H1 (cell line): Measurements from ENCODE around the gene MBD4. TPM values are rescaled to one million over a fixed set of nuclear protein-coding genes. Genes with fewer than 3 reads are reported as not detected.

Experiments
- CTCF ChIA-PET: fragments of 300-600 bp; sonication (Branson Sonifier 250); formaldehyde crosslinking; loops from one replicate; lab custom pipeline; 2021; ENCODE audit not compliant: partially characterized antibody; lab: Charles Lee
- POLR2A ChIA-PET: fragments of 300-600 bp; sonication (Branson Sonifier 250); formaldehyde crosslinking; loops from one replicate; lab custom pipeline; 2021; ENCODE audit warnings: inconsistent platforms; ENCODE audit not compliant: partially characterized antibody; lab: Charles Lee
- DNase-seq, 2 experiments: peaks; one replicate each; pipeline versions ENCODE4 v3.0.0 to v3.0.0-alpha.2; 2010 to 2022; ENCODE audit warnings: low spot score in 2 of 2, low read depth in 1 of 2, mixed read lengths in 1 of 2
- FAIRE-seq: peaks from 2 replicates; lab custom pipeline; 2011; peaks lifted over from hg19 to GRCh38; lab: Jason Lieb, UNC
- H2AFZ ChIP-seq: 2 replicates; pipeline ENCODE4 v1.8.1; 2012; ENCODE audit warnings: low read length, inconsistent platforms
- H2AK5ac ChIP-seq: 2 replicates; pipeline ENCODE4 v1.6.1; 2013; ENCODE audit warnings: low read depth, low read length
- H2BK120ac ChIP-seq: replicated peaks from 2 replicates; pipeline ENCODE3; 2013; ENCODE audit warnings: low read depth, low read length, inconsistent platforms
- H2BK12ac ChIP-seq: 2 replicates; pipeline ENCODE4 v1.6.1; 2013; ENCODE audit warnings: low read depth, low read length
- H2BK15ac ChIP-seq: 2 replicates; pipeline ENCODE4 v1.6.1; 2013; ENCODE audit warnings: low read length
- H2BK20ac ChIP-seq: 2 replicates; pipeline ENCODE4 v1.6.1; 2013; ENCODE audit warnings: low read length
- H2BK5ac ChIP-seq: 2 replicates; pipeline ENCODE4 v1.6.1; 2013; ENCODE audit warnings: low read depth, low read length
- H3K14ac ChIP-seq: 2 replicates; pipeline ENCODE4 v1.6.1; 2013; ENCODE audit warnings: inconsistent platforms; ENCODE audit not compliant: insufficient read length
- H3K18ac ChIP-seq: 2 replicates; pipeline ENCODE4 v1.6.1; 2013; ENCODE audit warnings: low read length; ENCODE audit errors: extremely low read depth
- H3K23ac ChIP-seq: 2 replicates; pipeline ENCODE4 v1.6.1; 2013; ENCODE audit warnings: inconsistent platforms; ENCODE audit not compliant: insufficient read length
- H3K23me2 ChIP-seq: 2 replicates; pipeline ENCODE4 v1.6.1; 2013; ENCODE audit warnings: low read depth, low read length
- H3K27ac ChIP-seq: 2 replicates; pipeline ENCODE4 v1.6.1; 2011; ENCODE audit warnings: low read depth, low read length, inconsistent platforms
- H3K27me3 ChIP-seq, 4 experiments: replicated peaks in 1 of 4; 1 replicate in 1 of 4; 2 replicates in 3 of 4; pipeline versions ENCODE4 v1.6.1 to v1.8.1; 2011 to 2013; ENCODE audit warnings: low read length in 3 of 4, mild to moderate bottlenecking in 3 of 4, inconsistent platforms in 2 of 4, mixed read lengths in 2 of 4, moderate library complexity in 1 of 4; ENCODE audit not compliant: control insufficient read depth in 3 of 4, insufficient read depth in 3 of 4; ENCODE audit errors: extremely low read depth in 1 of 4
- H3K36me3 ChIP-seq, 4 experiments: 2 replicates each; pipeline versions ENCODE4 v1.6.1 to v1.8.1; 2011 to 2013; ENCODE audit warnings: mild to moderate bottlenecking in 4 of 4, low read length in 3 of 4, moderate library complexity in 2 of 4, control low read depth in 1 of 4, inconsistent platforms in 1 of 4; ENCODE audit not compliant: insufficient read depth in 4 of 4, control insufficient read depth in 2 of 4
- H3K4ac ChIP-seq: replicated peaks from 2 replicates; pipeline ENCODE3; 2013; ENCODE audit warnings: low read length, low read depth, mixed read lengths, inconsistent platforms; ENCODE audit not compliant: insufficient read length
- H3K4me1 ChIP-seq, 4 experiments: replicated peaks in 1 of 4; 1 replicate in 1 of 4; 2 replicates in 3 of 4; pipeline versions ENCODE4 v1.6.1 to v1.8.1; 2011 to 2013; ENCODE audit warnings: low read length in 3 of 4, inconsistent platforms in 2 of 4, mixed read lengths in 1 of 4; ENCODE audit not compliant: insufficient read depth in 4 of 4, control insufficient read depth in 3 of 4
- H3K4me2 ChIP-seq, 2 experiments: 2 replicates each; pipeline versions ENCODE4 v1.6.1 to v1.8.1; 2011 to 2013; ENCODE audit warnings: low read depth in 2 of 2, low read length in 2 of 2, control low read depth in 1 of 2, inconsistent platforms in 1 of 2, mild to moderate bottlenecking in 1 of 2; ENCODE audit not compliant: insufficient read depth in 1 of 2
- H3K4me3 ChIP-seq, 4 experiments: fragments of 200-600, 300-600 bp in 1 of 4; sonication (generic), shearing (Covaris generic), sonication (Bioruptor Twin) in 1 of 4; 2 replicates each; pipeline versions ENCODE4 v1.5.1 to v1.8.1; 2011 to 2016; ENCODE audit warnings: low read length in 4 of 4, low read depth in 3 of 4, control low read depth in 2 of 4, inconsistent platforms in 2 of 4, mild to moderate bottlenecking in 2 of 4, mixed read lengths in 1 of 4, moderate library complexity in 1 of 4; ENCODE audit not compliant: insufficient read depth in 2 of 4; ENCODE audit errors: extremely low read depth in 1 of 4
- H3K56ac ChIP-seq: replicated peaks from 2 replicates; pipeline ENCODE3; 2013; ENCODE audit warnings: low read depth, mild to moderate bottlenecking, mixed read lengths, low read length, inconsistent platforms; ENCODE audit not compliant: insufficient read length
- H3K79me1 ChIP-seq: 2 replicates; pipeline ENCODE4 v1.6.1; 2013; ENCODE audit warnings: low read depth, low read length, control low read depth
- H3K79me2 ChIP-seq, 2 experiments: 2 replicates each; pipeline versions ENCODE4 v1.6.1 to v1.8.1; 2012 to 2013; ENCODE audit warnings: low read length in 2 of 2, mild to moderate bottlenecking in 2 of 2, inconsistent platforms in 1 of 2; ENCODE audit not compliant: insufficient read depth in 2 of 2, control insufficient read depth in 1 of 2
- H3K9ac ChIP-seq, 4 experiments: replicated peaks in 1 of 4; 1 replicate in 1 of 4; 2 replicates in 3 of 4; pipeline versions ENCODE4 v1.6.1 to v1.8.1; 2011 to 2013; ENCODE audit warnings: low read depth in 3 of 4, low read length in 3 of 4, control low read depth in 2 of 4, mild to moderate bottlenecking in 2 of 4, moderate library complexity in 2 of 4, inconsistent platforms in 1 of 4; ENCODE audit errors: extremely low read depth in 1 of 4
- H3K9me3 ChIP-seq, 2 experiments: 2 replicates each; pipeline versions ENCODE4 v1.6.1 to v1.8.1; 2012 to 2013; ENCODE audit warnings: mild to moderate bottlenecking in 2 of 2, moderate library complexity in 2 of 2, control low read depth in 1 of 2, inconsistent platforms in 1 of 2, low read depth in 1 of 2, low read length in 1 of 2, mixed read lengths in 1 of 2; ENCODE audit not compliant: insufficient read depth in 2 of 2
- H4K20me1 ChIP-seq, 2 experiments: replicated peaks in 1 of 2; 2 replicates each; pipeline versions ENCODE3 to v1.8.1; 2011 to 2013; ENCODE audit warnings: inconsistent platforms in 2 of 2, low read length in 2 of 2, mild to moderate bottlenecking in 1 of 2; ENCODE audit not compliant: insufficient read depth in 2 of 2, control insufficient read depth in 1 of 2
- H4K5ac ChIP-seq: 2 replicates; pipeline ENCODE4 v1.6.1; 2013; ENCODE audit warnings: low read length, low read depth, mixed read lengths, inconsistent platforms; ENCODE audit not compliant: insufficient read length
- H4K8ac ChIP-seq: 2 replicates; pipeline ENCODE4 v1.8.0; 2013; ENCODE audit warnings: mild to moderate bottlenecking, moderate library complexity, low read length, inconsistent platforms; ENCODE audit not compliant: insufficient read depth; ENCODE audit errors: extremely low read depth
- H4K91ac ChIP-seq: replicated peaks from 2 replicates; pipeline ENCODE3; 2013; ENCODE audit warnings: low read length, mixed read lengths, inconsistent platforms; ENCODE audit not compliant: insufficient read length
- CREB1 ChIP-seq: IDR thresholded peaks from 2 replicates; pipeline ENCODE4 v1.6.1; 2012; ENCODE audit warnings: inconsistent platforms
- HDAC6 ChIP-seq: IDR thresholded peaks from one replicate; pipeline ENCODE4 v1.7.1; 2012; ENCODE audit warnings: low read depth, mild to moderate bottlenecking, inconsistent platforms, low read length, moderate library complexity
- KDM4A ChIP-seq: IDR thresholded peaks from one replicate; pipeline ENCODE4 v1.7.1; 2012; ENCODE audit warnings: low read depth, mild to moderate bottlenecking, moderate library complexity, low read length, inconsistent platforms; ENCODE audit not compliant: severe bottlenecking
- NANOG ChIP-seq: IDR thresholded peaks from 2 replicates; pipeline ENCODE4 v1.6.1; 2011; ENCODE audit warnings: low read length, low read depth, mild to moderate bottlenecking, inconsistent platforms; ENCODE audit not compliant: insufficient read depth, poor library complexity, severe bottlenecking
- POLR2A ChIP-seq, 2 experiments: IDR thresholded peaks; 1 replicate in 1 of 2; 2 replicates in 1 of 2; pipeline ENCODE4 v1.6.1; 2011; ENCODE audit warnings: low read depth in 2 of 2, low read length in 2 of 2, mild to moderate bottlenecking in 2 of 2; ENCODE audit errors: control extremely low read depth in 1 of 2
- RNF2 ChIP-seq: fragments of 200-900, 300-1000 bp; sonication (generic); IDR thresholded peaks from 2 replicates; pipeline ENCODE4 v1.7.1; 2016; ENCODE audit warnings: borderline replicate concordance, low read depth, mild to moderate bottlenecking, antibody characterized with exemption, low read length; ENCODE audit not compliant: poor library complexity, severe bottlenecking; ENCODE audit errors: missing control alignments
- RXRA ChIP-seq: IDR thresholded peaks from 2 replicates; pipeline ENCODE4 v1.6.1; 2011; ENCODE audit warnings: low read depth, mild to moderate bottlenecking, low read length, moderate library complexity; ENCODE audit not compliant: insufficient read depth
- SAP30 ChIP-seq: fragments of 300-600 bp; sonication (generic); IDR thresholded peaks from 2 replicates; pipeline ENCODE4 v1.7.1; 2012; ENCODE audit warnings: low read length, moderate library complexity, mild to moderate bottlenecking, inconsistent platforms; ENCODE audit not compliant: insufficient read depth, insufficient replicate concordance
- SP4 ChIP-seq: IDR thresholded peaks from 2 replicates; pipeline ENCODE4 v1.6.1; 2012; ENCODE audit warnings: low read length, inconsistent platforms
- WGBS, 2 experiments: shearing (Covaris generic) in 1 of 2; methylation state at CpG; one replicate each; pipeline versions ENCODE4 v1.1.6 to v1.1.7; 2013 to 2015; ENCODE audit warnings: low lambda C conversion rate in 2 of 2, mixed read lengths in 2 of 2, inconsistent platforms in 1 of 2, low coverage in 1 of 2, missing lambda C conversion rate in 1 of 2; ENCODE audit not compliant: insufficient replicate concordance in 2 of 2, insufficient coverage in 1 of 2, insufficient read length in 1 of 2; ENCODE audit errors: extremely low coverage in 1 of 2, missing lambda C conversion rate in 1 of 2; 5-methylcytosine and 5-hydroxymethylcytosine counted together
- polyA plus RNA-seq, 7 experiments: library from polyadenylated mRNA; depleted of rRNA in 3 of 7; stranded (reverse) in 5 of 7; unstranded in 2 of 7; fragments of >200 nt in 5 of 7; fragments of 200-250 nt in 2 of 7; gene quantifications; 1 replicate in 5 of 7; 2 replicates in 1 of 7; 4 replicates in 1 of 7; pipeline versions ENCODE4 v1.2.1 to v1.2.3, GENCODE V29; 2011 to 2013; ENCODE audit warnings: missing spikeins in 2 of 7, mixed read lengths in 2 of 7
- total RNA-seq: library from RNA; stranded (reverse); fragmentation: NEBNext Ultra II Directional; extraction: Animal tissue kit (Norgen Biotek cat#: 25700); gene quantifications from 2 replicates; pipeline ENCODE4 v1.2.1, GENCODE V29; 2021

Gene MBD4
- total and polyA plus RNA-seq, 2 of the 8 experiments (the other 6 are each of a cell fraction or from before 2014, with no cell fraction given): 11.2 to 35.8 TPM

DNA sequence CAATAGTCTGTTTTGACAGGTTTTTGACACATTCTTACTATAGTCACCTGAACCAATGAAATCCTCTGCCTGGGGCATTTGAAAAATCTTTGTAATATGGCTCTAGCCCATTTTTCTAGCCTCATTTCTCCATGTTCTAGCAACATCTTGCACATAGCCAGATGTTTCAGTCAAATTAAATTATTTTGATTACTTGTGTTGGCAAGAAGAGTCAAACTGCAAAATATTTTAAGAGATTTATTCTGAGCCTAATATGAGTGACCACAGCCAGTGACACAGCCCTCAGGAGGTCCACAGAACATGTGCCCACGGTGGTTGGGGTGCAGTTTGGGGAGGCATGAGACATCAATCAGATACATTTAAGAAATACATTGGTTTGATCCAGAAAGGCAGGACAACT is 7.2 kb upstream of the MBD4 start:
- Histone ChIP-seq H3K18ac (no peak overlapping the region), H2BK15ac (no peak overlapping the region), H2BK20ac (no peak overlapping the region), H3K23ac (no peak overlapping the region), H3K36me3 (no peaks in the 10 kb centered on the region), H2AFZ (no peak overlapping the region), H3K56ac (no peak overlapping the region), H4K5ac (no peak overlapping the region), H3K4me1 (peaks cover 2 to 22% (median 7%) of the 10 kb centered on the region in 4 experiments; a peak in 5 of 7 replicates), H4K8ac (no peak overlapping the region), H3K79me2 (0 out of 4 replicates have a peak, but pooled peaks cover 0 to 2% of the 10 kb centered on the region in 2 experiments), H2AK5ac (no peak overlapping the region), H3K4me2 (no peak overlapping the region), H3K27ac (no peak overlapping the region), H3K9me3 (no peaks in the 10 kb centered on the region), H3K79me1 (no peaks in the 10 kb centered on the region), H2BK12ac (no peak overlapping the region), H3K4ac (no peak overlapping the region), H3K23me2 (no peaks in the 10 kb centered on the region), H3K27me3 (no peaks in the 10 kb centered on the region), H3K14ac (no peak overlapping the region), H4K91ac (no peak overlapping the region), H3K4me3 (no peak overlapping the region), H4K20me1 (no peaks in the 10 kb centered on the region), H2BK5ac (no peak overlapping the region), H3K9ac (no peak overlapping the region), H2BK120ac (no peak overlapping the region)
- no peak for TF ChIP-seq SP4
- TF ChIP-seq RXRA: no peak
- no peak for TF ChIP-seq CREB1
- no peak for TF ChIP-seq HDAC6
- no peak for TF ChIP-seq NANOG
- TF ChIP-seq SAP30: no peak
- TF ChIP-seq POLR2A (IDR thresholded peaks at IDR 0.05; ENCODE audit: control extremely low read depth in 1 of 2, low read depth in 2 of 2, low read length in 2 of 2): no peak
- no peak for TF ChIP-seq KDM4A
- no peak for TF ChIP-seq RNF2
- 67% methylated on average over 1 of the region's 1 CpG; no CpG with 5 or more reads in 1 of the 2 experiments for WGBS, 2 experiments
- FAIRE-seq (no peak), DNase-seq (no peak)
- CTCF ChIA-PET: no interaction called here
- POLR2A ChIA-PET: interaction anchor here (1.2 kb wide), 1 partner anchor 38 kb away, joined by 3 read pairs; no protein-coding TSS in a partner anchor
